GM03348 (cell line): ENCODE data around the gene MAN2C1.
A peak's percentile ranks its signal among the peaks of the same experiment; 100 is the strongest.
"Not testable (repeated sequence)": the region's sequence is repeated elsewhere in the genome, so short reads cannot be mapped to it uniquely, and the experiment has no call there.

Source experiments
- DNase-seq: peaks from one replicate; pipeline ENCODE4 v3.0.0; 2012; ENCODE audit warnings: low spot score

MAN2C1 gene

GRCh38 chr15:75367913-75368688 is at the start of gene MAN2C1:
Gene MAN2C1 (minus strand): TSS chr15:75368607. CDS start chr15:75368583, 24 bp downstream.
- DNase-seq, result peak; percentile 97

DNA sequence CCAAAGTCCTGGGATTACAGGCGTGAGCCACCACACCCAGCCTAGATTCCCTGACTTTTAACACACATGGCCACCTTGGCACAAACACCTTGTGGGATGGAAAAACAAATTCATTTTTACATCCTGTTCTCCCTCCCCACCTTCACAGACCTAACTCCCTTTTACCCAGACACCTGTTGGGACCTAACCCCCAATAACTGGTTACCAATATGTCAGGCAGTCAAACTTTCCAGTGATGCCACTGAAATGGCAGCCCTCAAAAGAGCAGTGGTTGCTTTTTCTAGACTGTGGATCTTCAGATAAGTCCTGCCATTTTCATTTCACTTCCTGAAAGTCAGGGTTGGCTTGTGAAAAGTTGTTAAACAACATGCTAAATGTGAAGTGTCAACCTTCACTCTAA is 48.2 kb upstream of the MAN2C1 start:
- no peak for DNase-seq

DNA sequence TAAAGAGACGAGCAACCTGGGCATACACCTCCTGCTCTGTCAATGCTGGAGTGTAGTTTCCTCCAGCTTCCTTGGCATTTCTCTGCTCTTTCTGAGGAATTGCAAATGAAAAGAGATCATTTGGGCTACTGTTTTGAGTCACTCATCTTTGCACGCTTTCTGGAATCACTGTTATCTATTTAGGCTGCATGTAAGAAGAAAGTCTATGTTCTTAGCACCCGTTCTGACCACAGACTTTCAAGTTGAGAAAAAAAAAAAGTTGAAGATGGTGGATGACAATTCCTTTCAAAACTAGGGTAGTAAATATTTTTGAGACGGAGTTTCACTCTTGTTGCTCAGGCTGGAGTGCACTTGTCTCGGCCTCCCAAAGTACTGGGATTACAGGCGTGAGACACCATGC is 41.8 kb upstream of the MAN2C1 start:
- DNase-seq, result no peak

DNA sequence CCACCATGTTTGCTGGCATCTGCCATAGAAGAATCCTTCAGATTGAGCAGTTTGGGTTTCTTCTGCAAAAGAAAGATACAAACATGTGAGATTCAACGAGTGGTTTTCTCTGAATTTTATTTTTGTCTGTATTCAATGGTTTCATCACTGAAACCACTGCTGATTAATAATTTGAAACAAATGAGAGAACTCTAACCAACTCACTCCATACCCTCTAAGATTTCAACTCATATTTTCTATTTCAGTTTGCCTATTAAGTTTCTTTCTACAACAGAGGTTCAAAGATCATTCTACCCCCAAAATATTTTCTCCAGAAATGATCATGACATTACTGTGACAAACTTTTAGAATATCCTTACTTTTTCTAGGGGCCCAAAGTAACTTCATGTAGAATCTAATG is 38.7 kb upstream of the MAN2C1 start:
- DNase-seq, result no peak

- DNase-seq, result no peak
These were observed 35.5 kb upstream of the MAN2C1 start for GRCh38 chr15:75403892-75404291.

DNA sequence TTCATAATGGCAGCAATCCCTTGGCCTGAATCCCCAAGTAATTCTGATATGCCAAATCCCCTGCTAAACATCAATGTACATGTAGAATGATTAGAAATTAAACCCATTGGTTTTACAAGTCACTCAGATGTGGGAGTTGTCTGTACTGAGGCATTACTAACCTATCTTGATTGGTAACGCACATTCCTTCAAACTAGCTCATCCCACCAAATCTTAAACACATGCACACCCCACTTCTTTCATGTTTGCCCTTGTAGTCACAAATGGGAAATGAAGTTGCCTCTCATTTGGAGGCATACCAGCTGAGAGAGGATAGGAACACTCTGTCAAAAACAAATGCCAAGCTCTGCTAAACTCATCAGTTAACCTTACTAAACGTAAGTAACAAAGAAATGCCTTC is 29.1 kb upstream of the MAN2C1 start:
- DNase-seq, result peak; percentile 16

DNA sequence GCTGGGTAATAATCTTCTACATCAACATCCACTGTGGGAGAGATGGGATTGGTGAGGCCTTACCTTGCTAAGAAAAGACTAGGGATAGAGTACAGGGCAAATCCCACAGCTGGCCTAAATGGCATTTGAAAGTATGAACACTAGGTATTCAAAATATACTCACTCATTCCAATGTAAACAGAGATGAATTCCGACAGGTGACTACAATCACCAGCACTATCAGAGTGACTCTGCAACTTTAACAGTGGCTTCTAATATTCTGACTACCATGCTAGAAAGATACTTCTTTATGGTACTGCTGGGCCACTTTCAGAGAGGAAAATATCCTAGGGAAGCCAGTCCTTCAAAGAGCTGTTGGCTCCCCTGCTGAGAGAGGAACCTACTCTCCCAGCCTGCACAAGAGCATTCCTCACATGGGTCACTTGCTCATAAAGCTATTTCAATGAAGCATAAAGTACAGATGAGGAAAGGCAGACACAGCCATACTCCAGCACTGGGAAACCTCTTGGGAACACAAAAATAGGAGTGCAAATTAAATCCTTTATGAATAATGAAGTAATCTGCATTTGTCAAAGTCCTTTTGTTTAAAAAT is 21.5 kb upstream of the MAN2C1 start:
- no peak for DNase-seq

DNA sequence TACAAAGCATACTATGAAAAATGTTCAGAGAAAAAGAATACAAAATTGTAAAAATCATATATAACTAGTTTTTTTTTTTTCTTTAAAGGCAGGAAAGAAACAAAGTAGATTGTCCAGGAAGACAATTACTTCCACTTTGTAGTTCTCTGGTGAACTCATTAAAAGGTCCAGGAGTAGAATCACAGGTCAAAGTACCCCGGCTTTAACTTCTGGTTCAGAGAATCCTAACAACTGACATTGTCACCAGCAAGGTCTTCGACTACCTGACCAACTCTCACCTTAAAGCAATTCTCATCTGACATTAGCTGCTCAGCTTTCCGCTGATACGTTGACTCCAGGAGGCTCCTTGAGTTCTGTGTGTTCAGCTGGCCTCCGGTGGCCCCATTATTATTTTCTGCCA is 15.6 kb upstream of the MAN2C1 start:
- not testable (repeated sequence) for DNase-seq

- DNase-seq, result no peak
These were observed 12.4 kb upstream of the MAN2C1 start for GRCh38 chr15:75380773-75381172.

DNA sequence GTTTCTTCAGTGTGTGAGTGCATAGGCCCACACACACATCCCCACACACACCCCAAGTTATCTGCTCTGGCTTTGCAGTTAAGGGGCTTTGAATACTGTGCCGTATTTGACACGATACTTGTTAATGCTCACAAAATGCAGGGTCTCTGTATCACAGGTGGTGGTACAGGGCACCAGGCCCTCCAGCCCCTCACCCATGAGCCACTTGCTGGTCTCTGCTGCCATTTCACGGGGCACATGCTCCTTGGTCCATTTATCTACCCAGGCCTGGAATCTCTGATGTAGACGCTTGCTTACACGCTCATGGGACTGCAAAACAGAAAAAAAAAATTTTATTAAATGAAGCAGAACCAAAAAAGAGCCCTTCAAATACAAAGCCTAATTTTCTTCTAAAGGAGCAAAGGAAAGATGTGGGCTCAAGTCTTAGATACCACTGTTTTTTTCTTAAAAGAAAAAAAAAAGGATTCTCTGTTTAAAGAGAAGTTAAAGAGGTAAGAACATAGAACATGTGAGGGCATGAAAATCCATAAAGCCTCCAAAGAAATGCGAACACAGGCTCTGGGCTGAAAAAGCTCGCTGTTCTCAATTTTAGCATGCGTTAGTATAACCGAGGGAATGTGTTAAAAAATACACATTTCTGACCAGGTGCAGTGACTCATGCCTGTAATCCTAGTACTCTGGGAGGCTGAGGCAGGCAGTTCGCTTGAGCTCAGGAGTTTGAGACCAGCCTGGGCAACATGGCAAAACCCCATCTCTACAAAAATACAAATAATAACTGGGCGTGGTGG is 3.7 kb upstream of the MAN2C1 start:
- DNase-seq, result no peak

- DNase-seq, result no peak
These were observed 3.1 kb upstream of the MAN2C1 start for GRCh38 chr15:75371486-75371885.

DNA sequence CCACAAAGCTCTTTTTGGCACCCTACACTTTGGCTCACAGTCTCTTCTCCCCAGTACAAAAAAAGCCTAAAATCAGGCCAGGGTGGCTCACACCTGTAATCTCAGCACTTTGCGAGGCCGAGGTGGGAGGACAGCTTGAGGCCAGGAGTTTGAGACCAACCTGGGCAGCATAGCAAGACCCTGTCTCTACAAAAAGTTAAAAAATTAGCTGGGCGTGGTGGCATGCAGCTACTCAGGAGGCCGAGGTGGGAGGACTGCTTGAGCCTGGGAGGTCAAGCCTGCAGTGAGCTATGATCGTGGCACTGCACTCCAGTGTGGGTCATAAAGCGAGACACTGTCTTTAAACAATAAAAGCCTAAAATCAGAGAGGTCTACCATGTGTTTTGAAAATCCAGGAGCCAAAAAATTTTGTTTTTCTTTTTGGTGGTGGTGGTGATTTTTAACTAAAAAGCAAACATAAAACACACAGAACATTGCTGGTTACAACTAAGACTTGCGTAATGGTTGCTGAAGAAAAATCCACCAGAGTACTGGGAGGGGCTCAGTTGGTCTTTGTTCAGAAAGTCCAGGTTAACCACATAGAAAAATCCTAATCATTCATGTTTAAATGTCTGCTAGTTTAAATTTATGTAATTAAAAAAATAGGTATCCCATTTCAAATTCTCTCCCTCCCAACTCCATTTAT is 1.6 kb upstream of the MAN2C1 start:
- DNase-seq, result no peak

GRCh38 chr15:75368689-75369239 is 357 bp upstream of the MAN2C1 start:
- no peak for DNase-seq

DNA sequence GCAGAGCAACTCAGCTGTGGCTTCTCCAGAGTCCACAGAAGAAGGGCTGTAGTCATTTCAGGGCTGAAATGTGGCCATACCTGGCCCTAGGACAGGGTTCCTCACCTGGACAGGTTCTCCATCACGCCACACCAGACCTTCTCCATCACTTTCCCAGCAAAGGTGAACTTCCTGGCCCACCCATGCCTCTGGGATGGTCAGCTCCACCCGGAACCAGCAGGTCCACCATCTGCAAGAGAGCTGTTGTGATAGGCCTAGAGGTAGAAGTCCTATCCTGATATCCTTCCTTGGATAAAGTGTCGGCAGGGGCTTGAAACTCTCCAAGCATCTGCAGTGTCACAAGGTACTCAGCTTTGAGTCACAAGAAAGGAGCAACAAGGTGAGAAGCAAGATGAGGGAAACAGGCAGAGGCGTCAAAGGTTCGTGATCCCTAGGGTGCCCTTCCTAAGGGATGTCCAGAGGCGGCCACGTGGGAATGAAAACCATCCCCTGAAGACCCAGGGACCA is 948 bp downstream of the MAN2C1 start:
- no peak for DNase-seq

GRCh38 chr15:75367006-75367405 is 1.4 kb downstream of the MAN2C1 start:
- no peak for DNase-seq

GRCh38 chr15:75366163-75366562 is 2.2 kb downstream of the MAN2C1 start:
- DNase-seq, result no peak

- no peak for DNase-seq
These were observed 3.5 kb downstream of the MAN2C1 start for GRCh38 chr15:75364881-75365280.

- DNase-seq, result no peak
These were observed 4.6 kb downstream of the MAN2C1 start for GRCh38 chr15:75363786-75364185.

- DNase-seq, result no peak
These were observed 5.7 kb downstream of the MAN2C1 start for GRCh38 chr15:75362642-75363249.

GRCh38 chr15:75361989-75362641 is 6.3 kb downstream of the MAN2C1 start:
- DNase-seq, result no peak
